GM15510 (cell line): ENCODE results near the gene RAB3IL1.

Experiments
- POLR2A ChIP-seq: IDR thresholded peaks from 3 replicates; pipeline ENCODE4 v1.6.1; 2011; ENCODE audit warnings: borderline replicate concordance; ENCODE audit not compliant: insufficient read length; ENCODE audit errors: extremely low read depth

RAB3IL1 gene

GRCh38 chr11:61847914-61848581 is 69.3 kb downstream of the RAB3IL1 start:
- no peak for TF ChIP-seq POLR2A
